ENCODE data around the gene SHOX.

The SHOX gene

DNA sequence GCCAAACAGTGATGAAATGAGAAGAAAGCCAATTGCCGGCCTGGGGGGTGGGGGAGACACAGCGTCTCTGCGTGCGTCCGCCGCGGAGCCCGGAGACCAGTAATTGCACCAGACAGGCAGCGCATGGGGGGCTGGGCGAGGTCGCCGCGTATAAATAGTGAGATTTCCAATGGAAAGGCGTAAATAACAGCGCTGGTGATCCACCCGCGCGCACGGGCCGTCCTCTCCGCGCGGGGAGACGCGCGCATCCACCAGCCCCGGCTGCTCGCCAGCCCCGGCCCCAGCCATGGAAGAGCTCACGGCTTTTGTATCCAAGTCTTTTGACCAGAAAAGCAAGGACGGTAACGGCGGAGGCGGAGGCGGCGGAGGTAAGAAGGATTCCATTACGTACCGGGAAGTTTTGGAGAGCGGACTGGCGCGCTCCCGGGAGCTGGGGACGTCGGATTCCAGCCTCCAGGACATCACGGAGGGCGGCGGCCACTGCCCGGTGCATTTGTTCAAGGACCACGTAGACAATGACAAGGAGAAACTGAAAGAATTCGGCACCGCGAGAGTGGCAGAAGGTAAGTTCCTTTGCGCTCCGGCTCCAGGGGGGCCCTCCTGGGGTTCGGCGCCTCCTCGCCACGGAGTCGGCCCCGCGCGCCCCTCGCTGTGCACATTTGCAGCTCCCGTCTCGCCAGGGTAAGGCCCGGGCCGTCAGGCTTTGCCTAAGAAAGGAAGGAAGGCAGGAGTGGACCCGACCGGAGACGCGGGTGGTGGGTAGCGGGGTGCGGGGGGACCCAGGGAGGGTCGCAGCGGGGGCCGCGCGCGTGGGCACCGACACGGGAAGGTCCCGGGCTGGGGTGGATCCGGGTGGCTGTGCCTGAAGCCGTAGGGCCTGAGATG, at the start of gene SHOX:
TSS of gene SHOX (plus strand) at position 180 of the 885 bp plus-strand sequence. CDS start at position 287, 107 bp downstream.
- H3K27me3 Mint-ChIP-seq (ENCODE audit: low read depth), result peaks cover 99% of the 10 kb centered on the region

DNA sequence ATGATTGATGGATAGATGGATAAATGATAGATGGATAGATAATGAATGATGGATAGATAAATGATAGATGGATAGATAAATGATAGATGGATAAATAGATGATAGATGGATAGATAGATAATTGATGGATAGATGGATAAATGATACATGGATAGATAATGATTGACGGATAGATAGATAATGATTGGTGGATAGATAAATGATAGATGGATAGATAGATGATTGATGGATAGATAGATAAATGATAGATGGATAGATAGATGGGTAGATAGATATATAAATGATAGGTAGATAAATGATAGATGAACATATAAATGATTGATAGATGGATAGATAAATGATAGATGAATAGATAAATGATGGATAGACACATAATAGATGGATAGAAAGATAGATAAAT, 49.5 kb upstream of the SHOX start:
- H3K9me3 Mint-ChIP-seq, result no peaks in the 10 kb centered on the region
- no peak overlapping the region for H3K27ac Mint-ChIP-seq
- H3K4me3 Mint-ChIP-seq, result no peak overlapping the region
- H3K27me3 Mint-ChIP-seq (ENCODE audit: low read depth), result peaks cover 16% of the 10 kb centered on the region
- TF ChIP-seq, protein P1, sequence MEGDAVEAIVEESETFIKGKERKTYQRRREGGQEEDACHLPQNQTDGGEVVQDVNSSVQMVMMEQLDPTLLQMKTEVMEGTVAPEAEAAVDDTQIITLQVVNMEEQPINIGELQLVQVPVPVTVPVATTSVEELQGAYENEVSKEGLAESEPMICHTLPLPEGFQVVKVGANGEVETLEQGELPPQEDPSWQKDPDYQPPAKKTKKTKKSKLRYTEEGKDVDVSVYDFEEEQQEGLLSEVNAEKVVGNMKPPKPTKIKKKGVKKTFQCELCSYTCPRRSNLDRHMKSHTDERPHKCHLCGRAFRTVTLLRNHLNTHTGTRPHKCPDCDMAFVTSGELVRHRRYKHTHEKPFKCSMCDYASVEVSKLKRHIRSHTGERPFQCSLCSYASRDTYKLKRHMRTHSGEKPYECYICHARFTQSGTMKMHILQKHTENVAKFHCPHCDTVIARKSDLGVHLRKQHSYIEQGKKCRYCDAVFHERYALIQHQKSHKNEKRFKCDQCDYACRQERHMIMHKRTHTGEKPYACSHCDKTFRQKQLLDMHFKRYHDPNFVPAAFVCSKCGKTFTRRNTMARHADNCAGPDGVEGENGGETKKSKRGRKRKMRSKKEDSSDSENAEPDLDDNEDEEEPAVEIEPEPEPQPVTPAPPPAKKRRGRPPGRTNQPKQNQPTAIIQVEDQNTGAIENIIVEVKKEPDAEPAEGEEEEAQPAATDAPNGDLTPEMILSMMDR (IDR thresholded peaks at IDR 0.05; ENCODE audit: unreplicated experiment in 3 of 3), result no peak
- H3K4me1 Mint-ChIP-seq, result no peaks in the 10 kb centered on the region
- no peaks in the 10 kb centered on the region for H3K36me3 Mint-ChIP-seq (ENCODE audit: low read depth)

More for the DNA sequence above, at the start of gene SHOX:
- Mint-ChIP-seq H3K4me1 (peaks cover 15% of the 10 kb centered on the region), H3K4me3 (peak within 1 kb of the TSS; percentile 45 to 69 (median 51)), H3K9me3 (no peaks in the 10 kb centered on the region), H3K27ac (no peak within 1 kb of the TSS), H3K36me3 (ENCODE audit: low read depth) (no peaks in the 10 kb centered on the region)
- TF ChIP-seq, protein P1 (IDR thresholded peaks at IDR 0.05; ENCODE audit: unreplicated experiment in 3 of 3), result no peak

DNA sequence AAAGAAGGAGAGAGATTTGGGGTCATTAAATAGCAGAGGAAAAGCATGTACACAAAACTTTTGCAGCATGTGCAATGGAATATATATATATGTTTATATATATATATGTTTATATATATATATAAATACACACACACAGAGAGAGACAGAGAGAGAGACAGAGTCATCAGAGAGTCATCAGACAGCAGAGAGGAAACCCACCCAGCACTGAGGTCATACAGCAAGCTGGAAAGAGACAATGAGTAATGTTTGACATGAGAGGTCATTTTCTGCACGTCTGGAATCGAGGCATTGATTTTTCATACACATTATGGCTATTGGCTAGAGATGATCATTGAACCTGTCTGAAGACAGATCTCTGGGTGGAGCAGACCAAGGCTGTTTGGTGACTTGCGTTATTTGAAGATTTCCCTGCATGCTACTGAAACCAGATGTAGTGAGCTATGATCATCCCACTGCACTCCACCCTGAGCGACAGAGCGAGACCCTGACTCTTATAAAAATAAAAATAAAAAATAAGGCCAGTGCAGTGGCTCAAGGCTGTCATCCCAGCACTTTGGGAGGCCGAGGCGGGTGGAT, 48.8 kb upstream of the SHOX start:
- Mint-ChIP-seq H3K27ac (no peak overlapping the region), H3K36me3 (ENCODE audit: low read depth) (no peaks in the 10 kb centered on the region), H3K27me3 (ENCODE audit: low read depth) (peaks cover 21% of the 10 kb centered on the region), H3K4me1 (no peaks in the 10 kb centered on the region), H3K9me3 (no peaks in the 10 kb centered on the region), H3K4me3 (no peak overlapping the region)
- TF ChIP-seq, protein P1 (IDR thresholded peaks at IDR 0.05; ENCODE audit: unreplicated experiment in 3 of 3), result no peak

DNA sequence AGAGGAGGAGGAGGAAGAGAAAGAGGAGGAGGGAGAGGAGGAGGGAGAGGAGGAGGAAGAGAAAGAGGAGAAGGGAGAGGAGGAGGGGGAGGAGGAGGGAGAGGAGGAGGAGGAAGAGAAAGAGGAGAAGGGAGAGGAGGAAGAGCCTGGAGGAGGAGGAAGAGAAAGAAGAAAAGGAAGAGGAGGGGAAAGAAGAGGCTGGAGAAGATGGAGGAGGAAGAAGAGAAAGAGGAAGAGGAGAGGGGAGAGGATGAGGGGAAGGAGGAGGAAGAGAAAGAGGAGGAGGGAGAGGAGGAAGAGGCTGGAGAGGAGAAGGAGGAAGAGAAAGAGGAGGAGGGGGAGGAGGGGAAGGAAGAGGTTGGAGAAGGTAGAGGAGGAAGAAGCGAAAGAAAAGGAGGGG, 46.0 kb upstream of the SHOX start:
- Mint-ChIP-seq H3K27me3 (ENCODE audit: low read depth) (peaks cover 30% of the 10 kb centered on the region), H3K4me1 (no peaks in the 10 kb centered on the region), H3K27ac (no peak overlapping the region), H3K9me3 (no peaks in the 10 kb centered on the region), H3K4me3 (no peak overlapping the region), H3K36me3 (ENCODE audit: low read depth) (no peaks in the 10 kb centered on the region)
- TF ChIP-seq, protein P1 (IDR thresholded peaks at IDR 0.05; ENCODE audit: unreplicated experiment in 3 of 3), result no peak

DNA sequence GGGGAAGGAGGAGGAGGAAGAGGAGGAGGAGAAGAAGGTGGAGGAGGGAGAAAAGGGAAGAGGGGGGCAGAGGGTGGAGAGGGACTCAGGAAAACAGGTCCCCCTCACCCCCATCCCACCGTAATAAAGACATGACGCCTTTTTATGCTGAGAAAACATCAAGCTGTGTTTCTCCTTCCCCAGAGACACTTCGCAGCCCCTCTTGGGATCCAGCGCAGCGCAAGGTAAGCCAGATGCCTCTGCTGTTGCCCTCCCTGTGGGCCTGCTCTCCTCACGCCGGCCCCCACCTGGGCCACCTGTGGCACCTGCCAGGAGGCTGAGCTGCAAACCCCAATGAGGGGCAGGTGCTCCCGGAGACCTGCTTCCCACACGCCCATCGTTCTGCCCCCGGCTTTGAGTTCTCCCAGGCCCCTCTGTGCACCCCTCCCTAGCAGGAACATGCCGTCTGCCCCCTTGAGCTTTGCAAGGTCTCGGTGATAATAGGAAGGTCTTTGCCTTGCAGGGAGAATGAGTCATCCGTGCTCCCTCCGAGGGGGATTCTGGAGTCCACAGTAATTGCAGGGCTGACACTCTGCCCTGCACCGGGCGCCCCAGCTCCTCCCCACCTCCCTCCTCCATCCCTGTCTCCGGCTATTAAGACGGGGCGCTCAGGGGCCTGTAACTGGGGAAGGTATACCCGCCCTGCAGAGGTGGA, 45.3 kb upstream of the SHOX start:
- Mint-ChIP-seq H3K27ac (no peak overlapping the region), H3K4me1 (no peaks in the 10 kb centered on the region), H3K27me3 (ENCODE audit: low read depth) (peaks cover 34% of the 10 kb centered on the region), H3K36me3 (ENCODE audit: low read depth) (no peaks in the 10 kb centered on the region), H3K4me3 (no peak overlapping the region), H3K9me3 (no peaks in the 10 kb centered on the region)
- TF ChIP-seq, protein P1 (IDR thresholded peaks at IDR 0.05; ENCODE audit: unreplicated experiment in 3 of 3), result no peak
